Omental fat pad (tissue), 4 donors: ENCODE measurements around the gene FAM89B. TPM values are rescaled to one million over a fixed set of nuclear protein-coding genes. Genes with fewer than 3 reads are reported as not detected.

Experiments
- ATAC-seq: fragments of 150-250 bp; one replicate; pipeline ENCODE4 v1.9.1; 2016; ENCODE audit warnings: mild to moderate bottlenecking, moderate library complexity; ENCODE audit not compliant: low FRiP score
- DNase-seq: peaks from one replicate; pipeline ENCODE4 v3.0.0-alpha.2; 2019; ENCODE audit warnings: low spot score
- CTCF ChIP-seq, 3 donors: fragments of 450-650 bp; IDR thresholded peaks; one replicate each; pipeline ENCODE4 v1.5.1; 2016 to 2017; ENCODE audit warnings: antibody characterized with exemption in 3 of 3, mild to moderate bottlenecking in 3 of 3, moderate library complexity in 2 of 3
- total RNA-seq, 4 donors: library from RNA; depleted of rRNA; stranded (reverse); fragments of >200 nt; gene quantifications; one replicate each; pipeline ENCODE4 v1.1.0, GENCODE V29; 2016

FAM89B gene
- total RNA-seq, 4 donors from 2014 or later = 29.1 to 37.4 (median 33.1) TPM

- DNase-seq (peak; percentile 96), ATAC-seq (peak; percentile 88)
- peak in 1 of 3 donors; percentile 82 for TF ChIP-seq CTCF (IDR thresholded peaks at IDR 0.05)
Measured at GRCh38 chr11:65540290-65541092, 31.8 kb upstream of the FAM89B start.

DNA sequence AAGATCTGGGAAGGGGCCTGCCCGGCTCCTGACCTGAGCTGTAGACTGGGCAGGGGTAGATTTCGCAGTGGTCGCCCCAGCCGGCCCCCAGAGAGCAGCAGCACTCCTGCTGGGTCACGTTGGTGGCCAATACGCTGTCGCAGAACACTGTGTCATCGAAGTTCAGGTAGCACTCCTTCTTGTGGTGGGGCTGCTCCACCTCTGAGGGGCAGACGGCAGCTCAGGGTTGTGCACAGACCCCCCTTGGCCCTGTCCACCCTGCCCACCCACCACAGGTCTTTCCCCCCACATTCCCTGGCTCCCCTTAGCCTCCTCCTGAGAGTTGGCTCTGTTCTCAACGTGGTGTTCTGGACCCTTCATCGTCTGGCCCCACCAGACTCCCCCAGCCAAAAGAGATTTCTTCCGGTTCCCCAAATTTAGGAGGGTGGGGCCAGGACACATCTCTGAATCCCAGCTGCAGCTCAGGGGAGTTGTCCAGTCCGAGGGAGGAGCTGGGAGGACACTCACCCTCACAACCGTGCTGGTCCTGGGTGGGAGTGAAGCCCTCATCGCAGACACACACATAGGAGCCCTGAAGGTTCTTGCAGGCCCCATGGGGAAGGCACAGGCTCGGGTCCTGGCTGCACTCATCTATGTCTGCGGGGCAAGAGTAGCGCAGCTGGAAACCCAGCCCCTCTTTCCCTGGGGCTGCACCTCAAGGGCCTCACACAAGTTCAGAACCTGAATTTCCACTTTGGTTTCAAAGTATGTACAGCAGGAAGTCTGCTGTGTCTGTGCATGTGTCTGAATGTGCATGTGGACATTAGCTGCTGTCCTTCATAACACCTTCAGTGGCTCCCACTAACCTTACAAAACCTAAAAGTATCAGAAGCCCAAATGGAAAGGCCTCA, 31.0 kb upstream of the FAM89B start:
- no peak for ATAC-seq

DNA sequence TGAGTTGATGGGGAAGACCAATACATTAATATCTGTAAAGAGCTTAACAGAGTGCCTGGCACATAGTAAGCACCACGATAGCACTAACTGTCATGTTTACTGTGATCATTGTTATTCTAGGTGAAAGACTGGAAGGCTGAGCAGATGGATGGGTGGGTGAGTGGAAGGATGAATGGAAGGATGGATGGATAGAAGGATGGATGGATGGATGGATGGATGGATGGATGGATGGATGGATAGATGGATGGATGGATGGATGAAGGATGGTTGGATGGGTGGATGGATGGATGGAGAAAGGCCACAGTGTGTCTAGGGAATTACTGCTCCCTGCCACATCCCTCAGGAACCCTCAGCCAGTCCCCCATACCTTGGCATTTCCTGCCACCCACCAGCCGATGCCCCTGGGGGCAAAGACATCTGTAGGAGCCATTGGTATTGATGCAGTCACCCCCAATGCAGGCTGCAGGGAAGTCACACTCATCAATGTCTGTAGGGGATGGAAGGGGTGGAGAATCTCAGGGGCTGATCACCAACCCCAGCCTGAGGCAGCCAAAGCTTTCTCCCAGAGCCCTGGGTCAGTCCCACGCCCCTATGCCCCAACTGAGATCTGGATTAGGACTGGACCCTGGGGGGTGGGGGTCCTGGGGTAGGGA, 29.5 kb upstream of the FAM89B start:
- no peak for DNase-seq
- no peak for ATAC-seq
- no peak for TF ChIP-seq CTCF (IDR thresholded peaks at IDR 0.05)

More for the DNA sequence above, 31.0 kb upstream of the FAM89B start:
- DNase-seq = no peak
- no peak for TF ChIP-seq CTCF (IDR thresholded peaks at IDR 0.05)

GRCh38 chr11:65545853-65546216, 26.5 kb upstream of the FAM89B start:
- TF ChIP-seq CTCF (IDR thresholded peaks at IDR 0.05) = no peak
- ATAC-seq (no peak), DNase-seq (no peak)

DNA sequence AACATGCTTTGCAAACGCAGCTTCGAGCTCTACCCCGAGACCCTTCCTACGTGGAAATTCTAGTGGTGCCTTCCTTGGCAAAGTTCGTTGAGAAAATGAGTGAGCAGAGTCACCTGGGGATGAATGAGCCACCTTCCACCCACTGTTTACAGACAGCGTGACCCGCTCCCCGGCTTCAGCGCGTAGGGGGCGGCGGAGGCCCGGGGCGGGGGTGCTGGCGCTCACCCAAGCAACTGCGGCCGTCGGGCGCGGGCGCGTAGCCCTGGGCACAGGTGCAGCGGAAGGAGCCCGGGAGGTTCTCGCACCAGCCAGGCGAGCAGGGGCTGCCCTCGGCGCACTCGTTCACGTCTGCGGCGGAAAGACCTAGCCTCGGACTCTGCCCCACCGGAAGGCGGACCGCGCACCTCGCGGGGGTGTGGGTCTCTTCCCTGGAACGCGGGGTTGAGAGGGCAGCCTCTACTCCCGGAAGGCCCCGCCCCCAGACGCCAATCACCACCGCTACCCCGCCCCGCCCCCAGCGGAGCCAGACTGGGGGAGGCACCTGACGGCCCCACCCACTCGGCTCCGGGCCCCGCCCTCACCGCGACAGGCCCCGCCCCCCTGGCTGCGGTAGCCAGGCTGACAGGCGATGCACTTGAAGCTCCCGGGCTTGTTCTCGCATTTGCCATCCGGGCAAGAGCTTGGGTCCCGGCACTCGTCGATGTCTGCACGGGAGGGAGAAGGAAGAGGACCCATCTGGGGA, 25.9 kb upstream of the FAM89B start:
- DNase-seq = peak; percentile 84
- ATAC-seq = peak; percentile 81
- no peak for TF ChIP-seq CTCF (IDR thresholded peaks at IDR 0.05)

GRCh38 chr11:65547446-65548125, 24.8 kb upstream of the FAM89B start:
- ATAC-seq (no peak), DNase-seq (no peak)
- TF ChIP-seq CTCF (IDR thresholded peaks at IDR 0.05) = no peak
